Keratinocyte (primary cell): ENCODE results near the gene RANBP9. TPM values are rescaled to one million over a fixed set of nuclear protein-coding genes. Genes with fewer than 3 reads are reported as not detected.

Source experiments
- DNase-seq: peaks from one replicate; pipeline ENCODE4 v3.0.0-alpha.2; 2011; ENCODE audit warnings: low read depth, missing footprints, low spot score
- FAIRE-seq: peaks from 2 replicates; lab custom pipeline; 2011; peaks lifted over from hg19 to GRCh38; lab: Jason Lieb, UNC
- H2AFZ ChIP-seq: 2 replicates; pipeline ENCODE4 v1.6.0; 2012; ENCODE audit warnings: low read length, control low read depth, inconsistent platforms; ENCODE audit not compliant: control insufficient read depth
- H3K27ac ChIP-seq: 2 replicates; pipeline ENCODE4 v1.5.1; 2011; ENCODE audit warnings: low read length; ENCODE audit not compliant: control insufficient read depth, insufficient read depth
- H3K27me3 ChIP-seq: 3 replicates; pipeline ENCODE4 v1.6.0; 2011; ENCODE audit warnings: low read length; ENCODE audit not compliant: control insufficient read depth, insufficient read depth; ENCODE audit errors: extremely low read depth
- H3K36me3 ChIP-seq, 2 experiments: 2 replicates in 1 of 2; 3 replicates in 1 of 2; pipeline ENCODE4 v1.5.1; 2011; ENCODE audit warnings: low read length in 2 of 2, mild to moderate bottlenecking in 1 of 2; ENCODE audit not compliant: control insufficient read depth in 2 of 2, insufficient read depth in 2 of 2; ENCODE audit errors: extremely low read depth in 1 of 2
- H3K4me1 ChIP-seq: 3 replicates; pipeline ENCODE4 v1.5.1; 2011; ENCODE audit warnings: low read length; ENCODE audit not compliant: control insufficient read depth, insufficient read depth; ENCODE audit errors: extremely low read depth
- H3K4me2 ChIP-seq: 3 replicates; pipeline ENCODE4 v1.6.0; 2011; ENCODE audit warnings: low read depth, low read length; ENCODE audit not compliant: control insufficient read depth, insufficient read depth; ENCODE audit errors: extremely low read depth
- H3K4me3 ChIP-seq, 3 experiments: fragments of 200-600 bp in 1 of 3; sonication (generic) in 1 of 3; 2 replicates in 2 of 3; 3 replicates in 1 of 3; pipeline ENCODE4 v1.5.1; 2011 to 2016; ENCODE audit warnings: low read length in 3 of 3, mild to moderate bottlenecking in 3 of 3, control low read depth in 2 of 3, inconsistent platforms in 1 of 3, low read depth in 1 of 3, mixed read lengths in 1 of 3, mixed run types in 1 of 3, moderate library complexity in 1 of 3; ENCODE audit not compliant: control insufficient read depth in 2 of 3, insufficient read depth in 2 of 3; ENCODE audit errors: extremely low read depth in 1 of 3
- H3K79me2 ChIP-seq: 2 replicates; pipeline ENCODE4 v1.6.0; 2012; ENCODE audit warnings: low read length; ENCODE audit not compliant: control insufficient read depth, insufficient read depth
- H3K9ac ChIP-seq: 3 replicates; pipeline ENCODE4 v1.6.0; 2011; ENCODE audit warnings: low read length; ENCODE audit not compliant: control insufficient read depth, insufficient read depth; ENCODE audit errors: extremely low read depth
- H3K9me1 ChIP-seq: 3 replicates; pipeline ENCODE4 v1.6.0; 2011; ENCODE audit warnings: low read length; ENCODE audit not compliant: control insufficient read depth, insufficient read depth; ENCODE audit errors: extremely low read depth
- H3K9me3 ChIP-seq: 2 replicates; pipeline ENCODE4 v1.5.1; 2012; ENCODE audit warnings: low read depth, low read length; ENCODE audit not compliant: control insufficient read depth
- H4K20me1 ChIP-seq: 3 replicates; pipeline ENCODE4 v1.6.0; 2011; ENCODE audit warnings: low read length; ENCODE audit not compliant: control insufficient read depth, insufficient read depth; ENCODE audit errors: extremely low read depth
- EZH2 ChIP-seq: IDR thresholded peaks from one replicate; pipeline ENCODE4 v1.6.1; 2012; ENCODE audit warnings: inconsistent platforms, mild to moderate bottlenecking, low read length, moderate library complexity
- dilution Hi-C: fragments of 300-500 bp; cut with MboI; formaldehyde crosslinking; loops from one replicate; pipeline ENCODE4 v1.7.0; 2020; ENCODE audit warnings: low sequenced_read_pairs; ENCODE audit not compliant: extremely low pct_ligation_motif_present
- polyA minus RNA-seq, 3 experiments: library from RNA; depleted of rRNA, polyadenylated mRNA; stranded (reverse); fragments of >200 nt; gene quantifications; 1 replicate in 1 of 3; 2 replicates in 1 of 3; 3 replicates in 1 of 3; pipeline ENCODE4 v1.2.3, GENCODE V29; 2011
- polyA plus RNA-seq, 5 experiments: library from polyadenylated mRNA; depleted of rRNA in 3 of 5; stranded (reverse) in 3 of 5; stranded (forward) in 1 of 5; unstranded in 1 of 5; fragments of >200 nt; gene quantifications; 1 replicate in 1 of 5; 2 replicates in 3 of 5; 3 replicates in 1 of 5; pipeline versions ENCODE4 v1.2.1 to v1.2.3, GENCODE V29; 2011 to 2012; ENCODE audit warnings: missing spikeins in 2 of 5, low read depth in 1 of 5, low replicate concordance in 1 of 5
- TF ChIP-seq, protein P1 (sequence below), 3 experiments: IDR thresholded peaks in 1 of 3; conservative IDR thresholded peaks in 1 of 3; optimal IDR thresholded peaks in 1 of 3; 2 replicates in 2 of 3; 3 replicates in 1 of 3; pipeline versions ENCODE3 to v1.5.1; 2011; ENCODE audit warnings: low read length in 3 of 3, mild to moderate bottlenecking in 3 of 3, moderate library complexity in 2 of 3, control low read depth in 1 of 3, inconsistent platforms in 1 of 3; ENCODE audit not compliant: insufficient read depth in 2 of 3; ENCODE audit errors: extremely low read depth in 1 of 3

RANBP9 gene
- polyA plus RNA-seq = 26.0 to 36.7 TPM (median 36.6 TPM) in 3 replicates
- 31.0 TPM for polyA plus RNA-seq (2011; ENCODE audit: low read depth)
- polyA plus RNA-seq (2011; cell fraction: cytosol; rRNA removed) = 30.8 and 57.5 TPM in 2 replicates
- 44.2 and 49.2 TPM in 2 replicates for polyA plus RNA-seq (2011; cell fraction: nucleus; rRNA removed)
- 28.8 and 46.5 TPM in 2 replicates for polyA plus RNA-seq (2012; ENCODE audit: low replicate concordance)
- 5.7 to 40.2 TPM (median 16.2 TPM) in 3 replicates for polyA minus RNA-seq
- 21.1 TPM for polyA minus RNA-seq (2011; cell fraction: cytosol; rRNA and poly(A)+ RNA removed)
- polyA minus RNA-seq (2011; cell fraction: nucleus; rRNA and poly(A)+ RNA removed) = 11.3 and 28.2 TPM in 2 replicates

- no peaks in the 10 kb centered on the region for H3K36me3 ChIP-seq
- no peaks in the 10 kb centered on the region for H3K9me3 ChIP-seq
- H3K4me1 ChIP-seq = peaks cover 14% of the 10 kb centered on the region
- H3K4me2 ChIP-seq = peak within 1 kb of the TSS; percentile 97
- FAIRE-seq = no peak
- DNase-seq = no peak
- peak within 1 kb of the TSS; percentile 84 for H3K9ac ChIP-seq
- H3K27ac ChIP-seq = peak within 1 kb of the TSS; percentile 89
- peak within 1 kb of the TSS; percentile 88 for H2AFZ ChIP-seq
- peaks cover 7% of the 10 kb centered on the region for H4K20me1 ChIP-seq
- TF ChIP-seq, protein P1, sequence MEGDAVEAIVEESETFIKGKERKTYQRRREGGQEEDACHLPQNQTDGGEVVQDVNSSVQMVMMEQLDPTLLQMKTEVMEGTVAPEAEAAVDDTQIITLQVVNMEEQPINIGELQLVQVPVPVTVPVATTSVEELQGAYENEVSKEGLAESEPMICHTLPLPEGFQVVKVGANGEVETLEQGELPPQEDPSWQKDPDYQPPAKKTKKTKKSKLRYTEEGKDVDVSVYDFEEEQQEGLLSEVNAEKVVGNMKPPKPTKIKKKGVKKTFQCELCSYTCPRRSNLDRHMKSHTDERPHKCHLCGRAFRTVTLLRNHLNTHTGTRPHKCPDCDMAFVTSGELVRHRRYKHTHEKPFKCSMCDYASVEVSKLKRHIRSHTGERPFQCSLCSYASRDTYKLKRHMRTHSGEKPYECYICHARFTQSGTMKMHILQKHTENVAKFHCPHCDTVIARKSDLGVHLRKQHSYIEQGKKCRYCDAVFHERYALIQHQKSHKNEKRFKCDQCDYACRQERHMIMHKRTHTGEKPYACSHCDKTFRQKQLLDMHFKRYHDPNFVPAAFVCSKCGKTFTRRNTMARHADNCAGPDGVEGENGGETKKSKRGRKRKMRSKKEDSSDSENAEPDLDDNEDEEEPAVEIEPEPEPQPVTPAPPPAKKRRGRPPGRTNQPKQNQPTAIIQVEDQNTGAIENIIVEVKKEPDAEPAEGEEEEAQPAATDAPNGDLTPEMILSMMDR (optimal IDR thresholded peaks at IDR 0.05 in 1 of 3, IDR thresholded peaks at IDR 0.05 in 1 of 3, conservative IDR thresholded peaks at IDR 0.05 in 1 of 3; ENCODE audit: extremely low read depth in 1 of 3, insufficient read depth in 2 of 3, low read length in 3 of 3) = no peak
- TF ChIP-seq EZH2 = no peak
- no peaks in the 10 kb centered on the region for H3K27me3 ChIP-seq
- H3K4me3 ChIP-seq = peak within 1 kb of the TSS; percentile 86 to 95 (median 93)
- H3K79me2 ChIP-seq = peaks cover 40% of the 10 kb centered on the region
- H3K9me1 ChIP-seq = peaks cover 4% of the 10 kb centered on the region
- dilution Hi-C loops = no loop called here
Measured at GRCh38 chr6:13711733-13712598, at the start of gene RANBP9. Gene RANBP9 (minus strand): TSS chr6:13711835. CDS start chr6:13711505, 330 bp downstream.

DNA sequence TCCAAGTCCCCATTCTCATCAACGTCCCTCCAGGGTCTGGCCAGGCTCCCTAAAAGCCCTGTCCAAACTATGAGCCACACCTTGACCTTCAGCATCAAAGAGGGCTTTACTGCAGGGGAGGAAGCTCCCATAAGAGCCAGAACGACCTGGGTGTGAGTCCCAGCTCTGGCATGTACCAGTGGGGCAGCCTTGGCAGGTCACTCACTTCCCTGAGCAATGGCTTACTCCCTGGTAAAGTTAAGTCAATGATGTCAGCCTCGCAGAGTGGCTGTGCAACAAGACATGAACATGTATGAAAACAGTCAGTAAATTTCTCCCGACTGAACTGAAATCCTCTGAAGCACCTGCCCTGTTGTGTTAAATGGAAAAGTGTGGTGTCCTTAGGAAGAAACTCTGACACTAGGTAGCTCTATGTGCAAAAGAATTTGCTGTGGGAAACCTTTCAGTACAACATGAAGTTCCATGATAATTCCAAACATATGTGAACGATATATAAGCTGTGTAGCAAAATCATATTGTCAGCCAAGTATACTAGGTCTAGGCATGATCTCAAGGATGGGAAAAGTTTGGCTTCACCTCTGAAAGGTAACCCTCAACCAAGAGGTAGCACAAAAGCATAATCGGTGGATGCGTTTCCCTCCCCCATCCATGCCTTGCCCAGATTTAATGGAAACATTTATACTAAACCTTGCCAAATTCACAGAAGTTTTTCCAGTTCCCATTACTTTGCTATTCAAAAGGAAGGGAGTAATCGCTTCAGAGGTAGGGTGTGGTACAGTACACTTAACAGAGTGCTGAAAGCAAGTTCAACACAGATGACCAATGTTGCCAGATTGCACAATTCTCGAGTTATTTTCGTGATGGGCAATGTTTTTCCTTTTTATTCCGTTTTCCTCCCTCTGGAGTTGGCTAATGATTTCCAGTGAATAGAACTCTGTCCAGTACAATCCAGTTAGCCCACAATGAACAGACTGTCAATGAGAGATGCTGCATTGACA, 49.0 kb upstream of the RANBP9 start:
- peak overlapping the region; percentile 36 for H3K9ac ChIP-seq
- H3K4me1 ChIP-seq = peaks cover 31% of the 10 kb centered on the region
- H3K9me1 ChIP-seq = no peaks in the 10 kb centered on the region
- TF ChIP-seq, protein P1 (optimal IDR thresholded peaks at IDR 0.05 in 1 of 3, IDR thresholded peaks at IDR 0.05 in 1 of 3, conservative IDR thresholded peaks at IDR 0.05 in 1 of 3; ENCODE audit: extremely low read depth in 1 of 3, insufficient read depth in 2 of 3, low read length in 3 of 3) = no peak
- no peak for TF ChIP-seq EZH2
- peak overlapping the region; percentile 1 for H2AFZ ChIP-seq
- DNase-seq (no peak), FAIRE-seq (peak; percentile 71)
- H3K9me3 ChIP-seq = no peaks in the 10 kb centered on the region
- no peaks in the 10 kb centered on the region for H3K27me3 ChIP-seq
- peak overlapping the region in 2 of 3 experiments; percentile 21 to 43 for H3K4me3 ChIP-seq
- no peaks in the 10 kb centered on the region for H3K36me3 ChIP-seq
- peak overlapping the region; percentile 57 for H3K27ac ChIP-seq
- peak overlapping the region; percentile 67 for H3K4me2 ChIP-seq
- dilution Hi-C loops = no loop called here
- no peaks in the 10 kb centered on the region for H4K20me1 ChIP-seq
- H3K79me2 ChIP-seq = no peaks in the 10 kb centered on the region
